Ishikawa (cell line): ENCODE data around the gene EMC8.

Experiments
- CEBPB ChIP-seq: IDR thresholded peaks from 2 replicates; pipeline ENCODE4 v1.6.1; 2012
- EGR1 ChIP-seq: IDR thresholded peaks from 2 replicates; pipeline ENCODE4 v1.6.1; 2012
- EP300 ChIP-seq: IDR thresholded peaks from 2 replicates; pipeline ENCODE4 v1.6.1; 2012; ENCODE audit warnings: borderline replicate concordance
- FOXM1 ChIP-seq: IDR thresholded peaks from 2 replicates; pipeline ENCODE4 v1.6.1; 2012; ENCODE audit warnings: low read depth, borderline replicate concordance
- NFIC ChIP-seq: IDR thresholded peaks from 2 replicates; pipeline ENCODE4 v1.6.1; 2012
- RAD21 ChIP-seq: IDR thresholded peaks from 2 replicates; pipeline ENCODE4 v1.6.1; 2012; ENCODE audit warnings: low read depth
- TAF1 ChIP-seq: IDR thresholded peaks from 2 replicates; pipeline ENCODE4 v1.6.1; 2012; ENCODE audit warnings: low read depth, mild to moderate bottlenecking
- TEAD4 ChIP-seq: IDR thresholded peaks from 2 replicates; pipeline ENCODE4 v1.6.1; 2012
- USF1 ChIP-seq: IDR thresholded peaks from 2 replicates; pipeline ENCODE4 v1.6.1; 2012
- YY1 ChIP-seq: IDR thresholded peaks from 2 replicates; pipeline ENCODE4 v1.6.1; 2012; ENCODE audit warnings: low read depth
- ZBTB7A ChIP-seq: IDR thresholded peaks from 2 replicates; pipeline ENCODE4 v1.6.1; 2012; ENCODE audit warnings: low read depth
- TF ChIP-seq, protein P1 (sequence below): IDR thresholded peaks from 2 replicates; pipeline ENCODE4 v1.6.1; 2012; ENCODE audit warnings: low read depth, mild to moderate bottlenecking

DNA sequence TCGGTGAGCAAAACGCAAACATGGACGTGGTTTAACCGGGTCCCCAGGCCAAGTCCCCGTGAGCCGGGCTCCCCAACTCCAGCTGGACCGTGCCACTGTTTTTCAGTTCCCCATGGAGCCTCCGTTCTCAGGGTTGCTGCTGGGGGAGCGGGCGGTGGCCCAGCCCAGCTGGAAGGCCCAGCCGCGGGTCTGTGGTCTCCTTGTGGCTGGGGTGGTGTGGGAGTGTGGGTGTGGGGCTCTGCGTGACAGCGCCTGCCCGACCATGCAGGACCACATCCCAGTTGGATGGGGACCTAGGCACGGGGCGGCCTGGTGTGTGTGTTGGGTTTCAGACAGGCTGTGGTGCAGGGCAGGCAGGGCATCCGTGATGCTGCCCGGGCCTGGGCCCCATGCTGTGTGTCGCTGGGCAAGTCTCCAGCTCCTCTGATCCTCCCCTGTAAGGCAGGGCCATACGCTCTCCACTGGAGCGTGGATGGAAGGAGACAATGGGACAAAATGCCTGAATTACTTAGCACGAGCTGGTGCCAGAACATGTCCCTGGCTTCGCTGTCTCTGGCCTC, 40.4 kb upstream of the EMC8 start:
- no peak for TF ChIP-seq RAD21
- no peak for TF ChIP-seq EP300
- TF ChIP-seq TAF1, result no peak
- no peak for TF ChIP-seq TEAD4
- TF ChIP-seq EGR1, result no peak
- no peak for TF ChIP-seq USF1
- no peak; the same call in 1 of the 2 replicates for TF ChIP-seq NFIC
- no peak for TF ChIP-seq ZBTB7A
- TF ChIP-seq, protein P1, sequence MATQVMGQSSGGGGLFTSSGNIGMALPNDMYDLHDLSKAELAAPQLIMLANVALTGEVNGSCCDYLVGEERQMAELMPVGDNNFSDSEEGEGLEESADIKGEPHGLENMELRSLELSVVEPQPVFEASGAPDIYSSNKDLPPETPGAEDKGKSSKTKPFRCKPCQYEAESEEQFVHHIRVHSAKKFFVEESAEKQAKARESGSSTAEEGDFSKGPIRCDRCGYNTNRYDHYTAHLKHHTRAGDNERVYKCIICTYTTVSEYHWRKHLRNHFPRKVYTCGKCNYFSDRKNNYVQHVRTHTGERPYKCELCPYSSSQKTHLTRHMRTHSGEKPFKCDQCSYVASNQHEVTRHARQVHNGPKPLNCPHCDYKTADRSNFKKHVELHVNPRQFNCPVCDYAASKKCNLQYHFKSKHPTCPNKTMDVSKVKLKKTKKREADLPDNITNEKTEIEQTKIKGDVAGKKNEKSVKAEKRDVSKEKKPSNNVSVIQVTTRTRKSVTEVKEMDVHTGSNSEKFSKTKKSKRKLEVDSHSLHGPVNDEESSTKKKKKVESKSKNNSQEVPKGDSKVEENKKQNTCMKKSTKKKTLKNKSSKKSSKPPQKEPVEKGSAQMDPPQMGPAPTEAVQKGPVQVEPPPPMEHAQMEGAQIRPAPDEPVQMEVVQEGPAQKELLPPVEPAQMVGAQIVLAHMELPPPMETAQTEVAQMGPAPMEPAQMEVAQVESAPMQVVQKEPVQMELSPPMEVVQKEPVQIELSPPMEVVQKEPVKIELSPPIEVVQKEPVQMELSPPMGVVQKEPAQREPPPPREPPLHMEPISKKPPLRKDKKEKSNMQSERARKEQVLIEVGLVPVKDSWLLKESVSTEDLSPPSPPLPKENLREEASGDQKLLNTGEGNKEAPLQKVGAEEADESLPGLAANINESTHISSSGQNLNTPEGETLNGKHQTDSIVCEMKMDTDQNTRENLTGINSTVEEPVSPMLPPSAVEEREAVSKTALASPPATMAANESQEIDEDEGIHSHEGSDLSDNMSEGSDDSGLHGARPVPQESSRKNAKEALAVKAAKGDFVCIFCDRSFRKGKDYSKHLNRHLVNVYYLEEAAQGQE, result no peak
- no peak for TF ChIP-seq CEBPB
- no peak for TF ChIP-seq FOXM1
- TF ChIP-seq YY1, result no peak
